Left renal pelvis (tissue), 4 donors: ENCODE data around the gene MCRIP1. TPM values are rescaled to one million over a fixed set of nuclear protein-coding genes. Genes with fewer than 3 reads are reported as not detected.
"Not testable (repeated sequence)": the region's sequence is repeated elsewhere in the genome, so short reads cannot be mapped to it uniquely, and the experiment has no call there.

Source experiments
- DNase-seq, 4 donors: peaks; one replicate each; pipeline ENCODE4 v3.0.0-alpha.2; 2013; ENCODE audit warnings: low read depth in 4 of 4, low spot score in 3 of 4
- polyA plus RNA-seq, 4 donors: library from polyadenylated mRNA; unstranded; fragments of 120-200 nt; gene quantifications; one replicate each; pipeline ENCODE4 v1.2.1, GENCODE V29; 2013; ENCODE audit not compliant: insufficient read length in 4 of 4

The MCRIP1 gene
- polyA plus RNA-seq, 4 donors, result 76.5 to 114 (median 90.4) TPM

GRCh38 chr17:81842725-81843504 lies 9.8 kb upstream of the MCRIP1 start:
- DNase-seq, result no peak

- no peak for DNase-seq
Measured at GRCh38 chr17:81842378-81842724, 9.3 kb upstream of the MCRIP1 start.

GRCh38 chr17:81841866-81842265 lies 8.8 kb upstream of the MCRIP1 start:
- DNase-seq, result no peak

- DNase-seq, result no peak
Measured at GRCh38 chr17:81840826-81841778, 8.0 kb upstream of the MCRIP1 start.

- not testable (repeated sequence) for DNase-seq
Measured at GRCh38 chr17:81840059-81840458, 7.0 kb upstream of the MCRIP1 start.

- DNase-seq, result no peak
Measured at GRCh38 chr17:81839301-81839700, 6.2 kb upstream of the MCRIP1 start.

- no peak for DNase-seq
Measured at GRCh38 chr17:81838753-81839255, 5.7 kb upstream of the MCRIP1 start.

GRCh38 chr17:81837641-81838040 lies 4.5 kb upstream of the MCRIP1 start:
- DNase-seq, result no peak

GRCh38 chr17:81834831-81835267 lies 1.8 kb upstream of the MCRIP1 start, which contains the start of gene PPP1R27:
TSS of gene PPP1R27 (minus strand) at chr17:81835050. CDS start at chr17:81834953, 97 bp downstream.
- no peak for DNase-seq

- DNase-seq, result no peak
Measured at GRCh38 chr17:81833921-81834830, 1.1 kb upstream of the MCRIP1 start.

GRCh38 chr17:81832608-81833159 lies 407 bp downstream of the MCRIP1 start:
- DNase-seq, result no peak

- DNase-seq, result no peak
Measured at GRCh38 chr17:81831957-81832607, 1.0 kb downstream of the MCRIP1 start.

GRCh38 chr17:81831563-81831956 lies 1.5 kb downstream of the MCRIP1 start:
- no peak for DNase-seq

GRCh38 chr17:81829858-81830257 lies 3.2 kb downstream of the MCRIP1 start:
- no peak for DNase-seq

GRCh38 chr17:81828656-81829055 lies 4.4 kb downstream of the MCRIP1 start:
- no peak for DNase-seq

GRCh38 chr17:81825841-81826466 lies 7.1 kb downstream of the MCRIP1 start:
- DNase-seq, result no peak

- no peak for DNase-seq
Measured at GRCh38 chr17:81824595-81824994, 8.5 kb downstream of the MCRIP1 start.

- DNase-seq, result no peak
Measured at GRCh38 chr17:81823820-81824550, 9.1 kb downstream of the MCRIP1 start.
